ENCODE results near the gene FRMD4A.

- TF ChIP-seq CTCF (IDR thresholded peaks at IDR 0.05) (no peak), POLR2A (IDR thresholded peaks at IDR 0.05) (no peak)
These were observed 472.0 kb downstream of the FRMD4A start for GRCh38 chr10:13858709-13859108.
